Activated B cell treated with CpG ODN at 0.5 μM for 24 hours (primary cell): ENCODE measurements around the gene TMEM255B. TPM values are rescaled to one million over a fixed set of nuclear protein-coding genes. Genes with fewer than 3 reads are reported as not detected.
"Not testable (repeated sequence)": the region's sequence is repeated elsewhere in the genome, so short reads cannot be mapped to it uniquely, and the experiment has no call there.

ENCODE experiments used
- ATAC-seq: fragments of 200-7000 bp; cut with Tn5 transposase; one replicate; pipeline ENCODE4 v1.10.0; 2021; ENCODE audit warnings: low read depth, mild to moderate bottlenecking, moderate library complexity
- CTCF ChIA-PET: fragments of 350-600 bp; sonication (Branson Sonifier 250); formaldehyde crosslinking; loops from one replicate; lab custom pipeline; 2021; ENCODE audit warnings: antibody characterized with exemption; lab: Charles Lee
- POLR2A ChIA-PET: fragments of 350-600 bp; sonication (Branson Sonifier 250); formaldehyde crosslinking; loops from one replicate; lab custom pipeline; 2021; ENCODE audit warnings: antibody characterized with exemption; lab: Charles Lee
- DNase-seq: peaks from one replicate; pipeline ENCODE4 v3.0.0; 2022
- H3K27ac Mint-ChIP-seq: one replicate; pipeline ENCODE4 v1.8.0; 2020; ENCODE audit warnings: mixed read lengths
- H3K27me3 Mint-ChIP-seq: one replicate; pipeline ENCODE4 v1.8.0; 2021; ENCODE audit warnings: mixed read lengths
- H3K36me3 Mint-ChIP-seq: one replicate; pipeline ENCODE4 v1.8.0; 2021; ENCODE audit warnings: low read depth, mixed read lengths
- H3K4me1 Mint-ChIP-seq: one replicate; pipeline ENCODE4 v1.8.0; 2021; ENCODE audit warnings: mixed read lengths
- H3K4me3 Mint-ChIP-seq: one replicate; pipeline ENCODE4 v1.8.0; 2020; ENCODE audit warnings: mild to moderate bottlenecking, mixed read lengths
- H3K9me3 Mint-ChIP-seq: one replicate; pipeline ENCODE4 v1.8.0; 2020; ENCODE audit warnings: mixed read lengths
- intact Hi-C: fragments of 100-400 bp; cut with micrococcal nuclease; formaldehyde crosslinking; loops from one replicate; pipeline ENCODE4 v1.15.1; 2024
- total RNA-seq: library from RNA; stranded (reverse); gene quantifications from 2 replicates; pipeline ENCODE4 v1.2.3, GENCODE V29; 2022
- TF ChIP-seq, protein P1 (sequence below): fragments of 200-600 bp; IDR thresholded peaks from one replicate; pipeline ENCODE4 v1.8.0; 2022; ENCODE audit warnings: antibody characterized with exemption, mild to moderate bottlenecking

Gene TMEM255B
- total RNA-seq, 1 donor from 2014 or later = 6.2 TPM

DNA sequence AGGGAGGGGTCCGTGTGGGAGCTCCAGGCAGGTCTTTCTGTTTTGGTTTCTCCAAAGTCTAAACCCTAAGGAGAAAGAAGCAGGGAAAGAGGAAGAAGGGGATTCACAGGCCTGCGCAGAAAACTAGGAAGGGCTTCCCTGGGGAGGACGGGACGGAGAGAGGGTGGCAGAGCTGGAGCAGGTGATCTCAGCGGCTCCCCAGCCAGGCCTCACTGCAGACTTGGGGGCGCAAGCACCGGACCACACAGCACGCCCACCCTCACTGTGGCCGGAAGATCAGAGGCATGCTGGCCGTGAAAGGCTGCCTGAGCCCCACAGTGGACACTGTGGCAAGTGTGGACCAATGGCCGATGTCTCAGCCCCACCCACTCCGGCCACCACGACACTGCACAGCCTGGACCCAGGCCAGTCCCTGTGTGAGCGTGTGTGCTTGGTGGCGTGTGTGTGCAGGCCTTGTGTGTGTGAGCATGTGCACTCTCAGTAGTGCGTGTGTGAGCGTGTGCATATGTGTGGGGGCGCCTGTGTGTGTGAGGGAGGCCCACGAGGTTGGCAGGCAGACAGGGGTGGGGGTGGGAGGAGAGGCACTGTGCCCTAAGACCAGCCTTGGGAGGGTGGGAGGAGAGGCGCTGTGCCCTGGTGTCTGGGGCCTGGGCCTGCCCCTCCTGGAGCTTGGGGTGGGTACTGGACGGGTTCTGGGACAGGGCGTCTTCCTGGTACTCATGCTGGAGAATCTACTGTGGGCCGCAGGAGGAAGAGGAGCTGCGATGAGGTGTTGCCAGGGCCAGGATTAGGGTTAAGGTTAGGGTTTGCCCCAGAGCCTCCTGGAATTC is 15.4 kb upstream of the TMEM255B start:
- no peak overlapping the region for H3K4me3 Mint-ChIP-seq
- TF ChIP-seq, protein P1, sequence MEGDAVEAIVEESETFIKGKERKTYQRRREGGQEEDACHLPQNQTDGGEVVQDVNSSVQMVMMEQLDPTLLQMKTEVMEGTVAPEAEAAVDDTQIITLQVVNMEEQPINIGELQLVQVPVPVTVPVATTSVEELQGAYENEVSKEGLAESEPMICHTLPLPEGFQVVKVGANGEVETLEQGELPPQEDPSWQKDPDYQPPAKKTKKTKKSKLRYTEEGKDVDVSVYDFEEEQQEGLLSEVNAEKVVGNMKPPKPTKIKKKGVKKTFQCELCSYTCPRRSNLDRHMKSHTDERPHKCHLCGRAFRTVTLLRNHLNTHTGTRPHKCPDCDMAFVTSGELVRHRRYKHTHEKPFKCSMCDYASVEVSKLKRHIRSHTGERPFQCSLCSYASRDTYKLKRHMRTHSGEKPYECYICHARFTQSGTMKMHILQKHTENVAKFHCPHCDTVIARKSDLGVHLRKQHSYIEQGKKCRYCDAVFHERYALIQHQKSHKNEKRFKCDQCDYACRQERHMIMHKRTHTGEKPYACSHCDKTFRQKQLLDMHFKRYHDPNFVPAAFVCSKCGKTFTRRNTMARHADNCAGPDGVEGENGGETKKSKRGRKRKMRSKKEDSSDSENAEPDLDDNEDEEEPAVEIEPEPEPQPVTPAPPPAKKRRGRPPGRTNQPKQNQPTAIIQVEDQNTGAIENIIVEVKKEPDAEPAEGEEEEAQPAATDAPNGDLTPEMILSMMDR = no peak
- H3K27ac Mint-ChIP-seq = no peak overlapping the region
- H3K4me1 Mint-ChIP-seq = peaks cover 11% of the 10 kb centered on the region
- DNase-seq (no peak), ATAC-seq (no peak)
- ChIA-PET CTCF (no interaction called here), POLR2A (no interaction called here)
- intact Hi-C loops = no loop called here
- H3K9me3 Mint-ChIP-seq = no peaks in the 10 kb centered on the region
- no peaks in the 10 kb centered on the region for H3K36me3 Mint-ChIP-seq
- H3K27me3 Mint-ChIP-seq = peaks cover 13% of the 10 kb centered on the region

DNA sequence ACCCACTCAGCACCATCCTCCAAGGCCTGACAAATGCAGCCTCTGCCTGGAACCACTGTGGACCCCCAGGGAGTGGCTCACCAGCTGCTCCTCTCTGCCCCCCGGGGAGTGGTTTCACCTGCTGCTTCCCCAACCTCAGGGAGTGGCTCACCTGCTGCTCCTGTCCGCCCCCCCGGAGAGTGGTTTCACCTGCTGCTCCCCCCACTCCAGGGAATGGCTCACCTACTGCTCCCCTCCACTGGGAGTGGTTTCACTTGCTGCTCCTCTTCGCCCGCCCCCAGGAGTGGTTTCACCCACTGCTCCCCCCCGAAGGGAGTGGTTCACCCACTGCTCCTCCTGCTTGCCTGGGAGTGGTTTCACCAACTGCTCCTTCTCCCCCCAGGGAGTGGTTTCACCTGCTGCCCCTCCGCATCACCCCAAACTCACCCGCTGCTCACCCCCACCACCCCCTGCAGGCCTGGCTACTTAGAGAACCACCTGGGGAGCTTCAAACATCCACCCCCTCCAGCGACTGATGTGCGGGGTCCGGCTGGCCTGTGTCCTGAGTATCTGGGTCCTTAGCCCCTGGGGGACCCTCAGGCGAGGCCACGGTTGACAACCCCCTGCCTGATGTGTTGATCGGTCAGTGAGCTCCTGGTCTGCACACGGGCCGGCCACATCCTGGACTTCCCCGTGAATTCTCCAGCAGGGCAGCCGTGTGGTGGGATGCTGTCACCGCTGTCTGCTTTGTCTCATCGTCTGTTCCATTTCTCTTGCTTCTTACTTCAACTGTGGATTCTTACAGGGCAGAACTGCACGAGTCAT is 14.6 kb upstream of the TMEM255B start:
- no peak for ATAC-seq
- H3K4me3 Mint-ChIP-seq = no peak overlapping the region

DNA sequence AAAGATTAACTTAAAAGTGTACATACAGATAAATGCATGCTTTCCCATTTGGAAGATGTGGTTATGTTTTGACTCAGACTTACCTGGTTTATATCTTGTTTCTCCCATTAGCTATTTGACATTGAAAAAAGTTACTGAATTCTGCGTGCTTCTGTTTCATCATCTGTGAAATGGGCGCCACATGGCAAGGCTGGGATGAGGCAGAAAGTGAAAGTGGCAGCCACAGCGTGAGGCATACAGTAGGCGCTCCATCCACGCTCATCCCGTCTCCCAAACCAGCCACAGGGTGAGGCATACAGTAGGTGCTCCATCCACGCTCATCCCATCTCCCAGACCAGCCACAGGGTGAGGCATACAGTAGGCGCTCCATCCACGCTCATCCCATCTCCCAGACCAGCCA is 14.0 kb upstream of the TMEM255B start:
- Mint-ChIP-seq H3K36me3 (no peaks in the 10 kb centered on the region), H3K27me3 (peaks cover 10% of the 10 kb centered on the region), H3K27ac (no peak overlapping the region), H3K4me1 (peaks cover 11% of the 10 kb centered on the region), H3K9me3 (no peaks in the 10 kb centered on the region), H3K4me3 (no peak overlapping the region)
- DNase-seq = no peak
- CTCF ChIA-PET = no interaction called here
- ATAC-seq = no peak
- intact Hi-C loops = no loop called here
- POLR2A ChIA-PET = no interaction called here
- TF ChIP-seq, protein P1 = no peak

More for the DNA sequence above, 14.6 kb upstream of the TMEM255B start:
- intact Hi-C loops = no loop called here
- ChIA-PET POLR2A (no interaction called here), CTCF (no interaction called here)
- H3K27me3 Mint-ChIP-seq = peaks cover 13% of the 10 kb centered on the region
- no peak overlapping the region for H3K27ac Mint-ChIP-seq
- no peak for DNase-seq
- TF ChIP-seq, protein P1 = no peak
- peaks cover 11% of the 10 kb centered on the region for H3K4me1 Mint-ChIP-seq
- H3K9me3 Mint-ChIP-seq = no peaks in the 10 kb centered on the region
- no peaks in the 10 kb centered on the region for H3K36me3 Mint-ChIP-seq

DNA sequence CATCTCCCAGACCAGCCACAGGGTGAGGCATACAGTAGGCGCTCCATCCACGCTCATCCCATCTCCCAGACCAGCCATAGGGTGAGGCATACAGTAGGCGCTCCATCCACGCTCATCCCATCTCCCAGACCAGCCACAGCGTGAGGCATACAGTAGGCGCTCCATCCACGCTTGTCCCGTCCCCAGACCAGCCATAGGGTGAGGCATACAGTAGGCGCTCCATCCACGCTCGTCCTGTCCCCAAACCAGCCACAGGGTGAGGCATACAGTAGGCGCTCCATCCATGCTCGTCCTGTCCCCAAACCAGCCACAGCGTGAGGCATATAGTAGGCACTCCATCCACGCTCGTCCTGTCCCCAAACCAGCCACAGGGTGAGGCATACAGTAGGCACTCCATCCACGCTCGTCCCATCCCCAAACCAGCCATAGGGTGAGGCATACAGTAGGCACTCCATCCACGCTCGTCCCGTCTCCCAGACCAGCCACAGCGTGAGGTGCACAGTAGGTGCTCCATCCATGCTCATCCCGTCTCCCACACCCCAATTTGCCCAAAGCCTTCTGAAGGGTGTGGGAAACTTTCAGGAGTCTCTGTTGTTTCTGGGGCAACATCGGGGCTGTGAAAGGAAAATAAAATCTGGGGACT is 13.4 kb upstream of the TMEM255B start:
- CTCF ChIA-PET, intact Hi-C loops, H3K27me3 Mint-ChIP-seq, ATAC-seq, H3K27ac Mint-ChIP-seq, H3K36me3 Mint-ChIP-seq, DNase-seq, H3K4me3 Mint-ChIP-seq, POLR2A ChIA-PET, H3K9me3 Mint-ChIP-seq: not testable (repeated sequence)
- H3K4me1 Mint-ChIP-seq = peaks cover 11% of the 10 kb centered on the region

DNA sequence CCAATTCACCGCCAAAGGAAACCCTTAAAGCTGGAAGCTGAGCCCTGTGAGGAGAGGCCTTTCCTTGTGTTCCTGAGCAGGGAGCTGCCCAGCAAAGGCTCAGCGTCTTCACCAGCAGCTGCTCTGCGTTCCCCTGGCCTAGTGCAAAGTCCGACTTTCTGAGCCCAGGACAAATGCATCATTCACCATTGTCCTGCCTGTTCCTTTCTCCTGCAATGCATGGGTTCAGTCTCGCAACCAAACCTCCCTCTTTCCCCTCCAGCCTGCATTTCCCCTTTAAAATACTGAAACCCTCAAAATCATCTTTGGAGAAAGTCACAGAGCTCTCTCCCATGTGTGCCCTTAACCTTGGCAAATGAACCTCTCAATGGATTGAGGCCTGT is 12.9 kb upstream of the TMEM255B start:
- TF ChIP-seq, protein P1 = no peak
- intact Hi-C loops = no loop called here
- peaks cover 9% of the 10 kb centered on the region for H3K27me3 Mint-ChIP-seq
- H3K36me3 Mint-ChIP-seq = no peaks in the 10 kb centered on the region
- ChIA-PET CTCF (no interaction called here), POLR2A (no interaction called here)
- H3K9me3 Mint-ChIP-seq = peaks cover 5% of the 10 kb centered on the region
- H3K4me3 Mint-ChIP-seq = no peak overlapping the region
- peaks cover 11% of the 10 kb centered on the region for H3K4me1 Mint-ChIP-seq
- no peak overlapping the region for H3K27ac Mint-ChIP-seq
- DNase-seq = no peak
- no peak for ATAC-seq
